Forelimb muscle (tissue), 1 donor: Measurements from ENCODE around the gene MRPS15. TPM values are rescaled to one million over a fixed set of nuclear protein-coding genes. Genes with fewer than 3 reads are reported as not detected.

Source experiments
- DNase-seq: peaks from one replicate; pipeline ENCODE4 v3.0.0-alpha.2; 2013; ENCODE audit warnings: low read depth
- polyA plus RNA-seq: library from polyadenylated mRNA; unstranded; fragments of 120-200 nt; gene quantifications from one replicate; pipeline ENCODE4 v1.2.1, GENCODE V29; 2013; ENCODE audit not compliant: insufficient read length

Gene MRPS15
- polyA plus RNA-seq, 1 donor = 56.3 TPM

DNA sequence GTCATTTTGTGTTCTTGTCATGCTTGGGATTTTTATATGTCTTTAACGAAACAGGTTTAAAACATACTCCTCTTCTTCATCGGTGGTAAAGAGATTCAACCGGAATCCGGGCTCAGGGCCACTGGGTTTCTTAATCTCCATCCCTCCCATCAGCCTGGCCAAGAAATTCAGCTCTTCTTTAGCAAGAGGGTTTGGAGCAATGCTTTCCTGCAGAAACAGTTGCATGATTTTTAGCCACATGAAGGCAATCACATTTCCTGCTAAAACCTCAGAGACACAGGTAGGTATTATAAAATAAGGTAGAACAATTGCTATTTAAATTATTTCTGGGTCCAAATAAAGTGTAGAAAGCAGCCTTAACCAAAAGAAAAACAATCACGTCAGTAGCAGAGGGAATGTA is 43.8 kb downstream of the MRPS15 start:
- DNase-seq = no peak

DNA sequence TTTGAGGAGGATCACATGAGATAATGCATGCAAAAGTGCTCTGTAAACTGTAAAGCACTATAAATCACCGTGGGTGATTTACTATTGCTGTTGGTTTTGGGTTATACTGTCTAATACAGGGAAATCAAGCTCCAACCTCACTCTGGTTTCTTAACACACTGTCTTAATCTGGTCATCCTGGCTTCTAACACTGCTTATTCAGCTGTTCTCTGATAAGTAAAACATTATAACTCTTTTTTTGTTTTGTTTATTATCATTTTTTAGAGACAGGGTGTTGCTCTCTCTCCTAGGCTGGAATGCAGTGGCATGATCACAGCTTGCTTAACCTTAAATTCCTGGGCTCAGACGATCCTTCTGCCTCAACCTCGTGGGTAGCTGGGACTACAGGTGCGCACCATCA is 44.6 kb downstream of the MRPS15 start:
- no peak for DNase-seq

DNA sequence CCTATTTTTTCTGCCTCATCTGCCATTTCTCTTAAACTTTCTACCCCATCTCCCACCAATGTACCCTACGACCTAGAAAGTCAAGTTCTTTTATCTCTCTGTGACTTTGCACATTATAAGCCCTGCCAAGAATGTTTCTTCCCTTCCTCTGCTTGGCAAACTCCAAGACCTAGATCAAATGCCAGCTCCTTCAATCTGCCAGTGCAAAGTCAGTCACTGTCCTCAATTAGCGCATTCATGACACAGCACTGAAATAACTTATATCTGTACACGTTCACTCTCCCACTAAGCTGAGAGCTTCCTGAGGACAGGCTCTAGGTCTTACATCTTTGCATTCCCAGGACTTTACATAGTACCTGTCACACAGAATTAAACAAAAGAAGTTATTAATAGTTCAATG is 45.0 kb downstream of the MRPS15 start:
- DNase-seq = no peak

DNA sequence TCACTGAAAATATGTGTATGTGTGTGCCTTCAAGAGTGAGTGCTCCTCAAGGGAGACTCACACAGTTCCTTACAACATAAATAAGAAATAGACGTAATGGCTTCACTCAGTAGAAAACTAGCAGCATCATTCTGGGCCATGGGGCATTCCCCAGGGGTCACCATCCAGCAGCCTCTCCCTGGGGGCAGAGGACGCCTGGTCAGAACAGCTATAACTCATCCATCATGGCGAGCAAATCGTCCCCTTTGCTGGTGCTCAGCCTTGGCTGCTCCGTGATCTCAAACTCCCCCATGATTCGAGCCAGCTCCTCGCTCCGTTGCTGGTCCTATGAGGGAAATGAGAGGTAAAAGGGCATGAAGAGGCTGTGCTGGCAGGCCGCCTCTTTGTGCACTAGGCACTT is 46.3 kb downstream of the MRPS15 start:
- no peak for DNase-seq

DNA sequence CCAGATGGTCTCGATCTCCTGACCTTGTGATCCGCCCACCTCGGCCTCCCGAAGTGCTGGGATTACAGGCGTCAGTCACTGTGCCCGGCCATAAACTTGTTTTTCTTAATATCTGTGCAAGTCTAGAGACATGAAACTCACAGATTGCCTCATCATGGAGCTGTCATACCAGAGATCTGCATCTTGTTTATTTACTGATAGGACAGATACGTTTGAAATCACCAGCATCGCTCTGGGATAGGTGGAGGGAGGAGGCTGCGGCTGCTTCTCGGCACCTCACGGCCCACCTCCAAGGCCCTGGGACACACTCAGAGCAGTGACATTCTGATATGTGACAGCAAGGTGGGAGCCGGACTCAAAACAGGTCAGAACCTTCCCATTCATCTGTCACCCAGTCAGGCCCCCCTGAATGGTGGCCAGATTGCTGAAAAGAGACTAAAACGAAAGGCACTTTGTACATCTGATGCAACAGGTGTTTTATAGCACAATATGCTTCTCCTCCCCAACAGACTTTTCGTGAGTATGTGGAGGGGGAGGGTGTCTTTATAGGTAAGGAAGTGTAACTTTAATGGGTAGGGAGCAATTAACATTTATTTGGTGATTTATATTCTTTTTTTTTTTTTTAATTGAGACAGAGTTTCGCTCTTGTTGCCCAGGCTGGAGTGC is 48.4 kb downstream of the MRPS15 start:
- DNase-seq = no peak

DNA sequence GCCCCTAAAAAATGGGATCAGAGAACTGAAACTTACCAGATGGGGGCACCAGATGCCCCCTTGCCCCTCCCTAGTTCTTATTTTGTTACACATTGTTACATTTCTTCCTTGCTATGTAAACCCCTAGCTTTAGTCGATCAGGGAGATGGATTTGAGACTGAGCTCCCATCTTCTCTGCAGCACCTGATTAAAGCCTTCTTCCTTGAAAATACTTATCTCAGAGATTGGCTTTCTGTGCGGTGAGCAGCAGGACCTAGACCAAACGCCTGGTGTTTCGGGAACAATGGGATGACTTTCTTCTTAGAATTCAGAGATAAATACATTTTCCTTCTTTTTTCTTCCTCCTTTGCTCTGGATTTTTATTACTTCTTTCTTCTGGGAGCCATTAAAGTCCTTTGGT is 49.8 kb downstream of the MRPS15 start:
- no peak for DNase-seq

DNA sequence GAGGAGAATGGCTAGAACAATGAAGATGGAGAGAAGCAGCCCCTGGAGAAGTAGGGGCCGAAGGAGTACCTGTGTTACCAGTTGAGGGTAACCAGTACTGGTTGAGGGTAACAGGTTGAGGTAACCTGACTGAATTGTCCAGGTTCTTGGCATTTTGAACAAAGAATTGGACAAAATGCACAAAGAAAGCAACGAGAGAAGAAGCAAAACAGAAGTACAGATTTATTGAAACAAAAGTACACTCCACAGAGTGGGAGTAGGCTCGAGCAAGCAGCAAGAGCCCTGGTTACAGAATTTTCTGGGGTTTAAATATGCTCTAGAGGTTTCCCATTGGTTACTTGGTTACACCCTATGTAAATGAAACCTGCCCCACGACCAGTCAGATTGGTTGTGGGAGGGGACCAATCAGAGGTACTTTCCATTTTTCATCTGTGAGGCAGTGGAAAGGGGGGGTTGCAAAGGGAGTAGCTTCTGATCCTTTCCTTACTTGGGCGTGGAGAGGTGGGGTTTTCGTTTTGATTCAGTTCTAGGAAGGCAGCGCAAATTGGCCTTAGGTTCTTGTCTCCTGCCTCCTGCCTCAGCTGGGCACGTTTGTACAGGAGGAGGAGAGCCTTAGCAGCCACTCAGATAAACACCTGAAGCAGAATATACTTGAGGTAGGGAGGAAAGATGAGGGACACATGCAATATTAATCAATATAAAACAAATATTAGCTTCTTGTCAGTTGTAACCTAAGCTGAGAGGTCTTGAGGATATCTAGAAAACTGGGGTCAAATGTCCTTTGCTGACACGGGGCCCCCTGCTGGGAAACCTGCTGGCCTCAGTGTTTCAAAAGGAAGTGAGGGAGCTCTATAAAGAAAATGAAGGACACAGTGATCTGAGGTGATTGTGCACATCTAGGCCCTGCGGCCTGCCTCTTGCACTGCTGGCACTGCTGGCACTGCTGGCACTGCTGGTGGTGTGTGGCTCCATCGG is 52.2 kb downstream of the MRPS15 start:
- DNase-seq = no peak

DNA sequence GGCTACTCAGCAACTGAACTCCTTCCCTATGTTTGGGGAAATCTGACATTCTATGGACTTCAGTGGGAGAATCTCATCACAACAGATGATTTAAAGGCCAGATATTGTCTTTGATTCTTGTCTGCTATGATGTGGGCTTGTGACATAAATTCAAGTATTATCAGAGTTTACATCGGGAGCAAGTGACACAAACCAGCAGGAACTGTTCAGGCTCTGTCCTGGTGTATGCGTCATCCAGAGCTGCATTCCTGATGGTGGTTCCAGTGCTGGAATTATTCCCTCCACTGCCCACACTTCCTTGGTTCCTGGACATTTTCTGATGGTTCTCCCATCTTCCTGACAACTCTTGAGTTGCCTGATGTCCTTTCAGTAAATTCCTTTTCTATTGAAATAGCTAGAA is 55.7 kb downstream of the MRPS15 start:
- DNase-seq = no peak

DNA sequence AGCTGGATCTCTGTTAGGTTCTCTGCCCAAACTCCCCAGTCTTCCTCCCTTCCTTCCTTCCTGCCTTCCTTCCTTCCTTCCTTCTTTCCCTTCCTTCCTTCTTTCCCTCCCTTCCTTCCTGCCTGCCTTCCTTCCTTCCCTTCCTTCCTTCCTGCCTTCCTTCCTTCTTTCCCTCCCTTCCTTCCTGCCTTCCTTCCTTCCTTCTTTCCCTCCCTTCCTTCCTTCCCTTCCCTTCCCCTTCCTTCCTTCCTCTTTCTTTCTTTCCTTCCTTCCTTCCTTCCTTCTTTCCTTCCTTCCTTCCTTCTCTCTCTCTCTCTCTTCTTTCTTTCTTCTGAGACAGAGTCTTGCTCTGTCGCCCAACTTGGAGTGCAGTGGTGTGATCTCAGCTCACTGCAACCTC is 57.7 kb downstream of the MRPS15 start:
- DNase-seq = no peak

Other genes with a start within 250 kb of the MRPS15 start
- 91.2 TPM for gene THRAP3, start 239.9 kb downstream of the MRPS15 start, polyA plus RNA-seq
- 2.8 TPM for gene SH3D21, start 158.0 kb downstream of the MRPS15 start, polyA plus RNA-seq
- 29.6 TPM for gene EVA1B, start 140.7 kb downstream of the MRPS15 start, polyA plus RNA-seq
- 24.2 TPM for gene STK40, start 78.5 kb downstream of the MRPS15 start, polyA plus RNA-seq
- 24.0 TPM for gene LSM10, start 66.5 kb downstream of the MRPS15 start, polyA plus RNA-seq
- gene OSCP1, start 13.9 kb downstream of the MRPS15 start, polyA plus RNA-seq = 6.1 TPM
- 3.4 TPM for gene CSF3R, start 18.5 kb upstream of the MRPS15 start, polyA plus RNA-seq